IPS DF 4.7 (cell line): ENCODE measurements around the gene TMEM11.
"Not testable (repeated sequence)": the region's sequence is repeated elsewhere in the genome, so short reads cannot be mapped to it uniquely, and the experiment has no call there.

Experiments used
- DNase-seq: peaks from one replicate; pipeline ENCODE4 v3.0.0-alpha.2; 2013; ENCODE audit warnings: low spot score; ENCODE audit errors: extremely low read depth

TMEM11 gene

DNA sequence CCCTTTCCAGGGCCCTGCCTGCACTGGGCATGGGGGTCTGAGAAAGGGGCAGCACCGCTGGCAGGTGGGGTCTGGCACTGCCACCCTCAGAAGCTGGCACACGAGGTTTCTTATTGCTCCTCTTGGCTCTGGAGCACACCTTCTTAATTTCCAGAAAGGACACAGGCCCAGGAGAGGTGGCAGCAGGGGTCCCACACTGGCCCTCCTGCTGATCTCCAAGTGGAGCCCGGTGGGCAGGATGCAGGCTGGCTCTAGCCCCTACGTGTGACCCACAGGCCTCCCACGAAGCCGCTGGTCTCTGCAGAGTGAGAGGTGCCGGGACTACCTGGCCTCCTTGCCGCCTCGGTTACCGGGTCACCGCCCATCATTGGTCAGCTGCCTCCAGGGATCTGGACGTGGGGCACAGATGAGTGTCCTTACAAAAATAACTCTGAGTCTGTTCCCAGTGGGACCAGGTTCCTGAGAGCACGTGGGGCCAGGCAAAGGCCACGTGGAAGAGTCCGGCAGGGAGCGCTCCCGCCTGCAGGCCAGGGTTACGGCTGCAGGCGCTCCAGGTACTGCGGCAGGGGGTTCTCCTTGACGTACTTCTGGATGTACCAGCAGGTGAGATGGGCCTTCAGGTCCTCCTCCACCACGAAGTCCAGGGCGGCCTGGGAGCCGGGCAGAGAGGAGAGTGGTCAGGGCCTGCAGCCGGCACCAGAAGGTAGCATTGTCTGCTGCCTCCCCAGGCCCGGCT, 29.0 kb upstream of the TMEM11 start:
- DNase-seq, result no peak

DNA sequence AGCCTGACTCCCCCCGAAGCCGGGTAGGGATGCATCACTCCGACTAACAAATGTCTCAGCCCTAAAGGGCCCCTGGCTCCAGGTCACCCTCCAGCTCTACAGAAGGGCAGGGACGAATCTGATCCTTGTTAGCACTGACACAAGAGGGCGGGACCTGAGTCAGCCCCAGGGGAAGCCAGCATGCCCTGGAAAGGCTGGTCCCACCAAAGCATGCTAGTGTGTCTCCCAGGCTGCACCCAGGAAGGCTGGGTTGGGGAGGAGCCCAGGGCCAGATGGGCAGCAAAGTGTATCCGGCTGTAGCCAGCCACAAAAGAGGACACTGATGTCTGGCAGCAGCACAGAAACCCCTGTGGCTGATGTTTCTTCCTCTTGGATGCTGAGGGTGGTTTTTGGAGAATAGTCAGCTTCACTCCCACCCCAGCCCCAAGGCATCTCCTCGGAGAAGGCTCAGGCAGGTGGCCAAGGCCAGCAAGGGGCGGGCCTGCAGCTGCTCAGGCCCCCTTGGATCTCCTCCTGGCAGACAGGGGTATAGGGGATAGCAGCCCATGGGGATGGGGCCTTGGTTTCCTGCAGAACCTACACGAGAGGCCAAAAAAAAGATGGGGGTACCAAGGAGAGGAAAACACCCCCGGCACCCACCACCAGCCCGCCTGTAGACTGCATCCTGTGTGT, 28.2 kb upstream of the TMEM11 start:
- no peak for DNase-seq

DNA sequence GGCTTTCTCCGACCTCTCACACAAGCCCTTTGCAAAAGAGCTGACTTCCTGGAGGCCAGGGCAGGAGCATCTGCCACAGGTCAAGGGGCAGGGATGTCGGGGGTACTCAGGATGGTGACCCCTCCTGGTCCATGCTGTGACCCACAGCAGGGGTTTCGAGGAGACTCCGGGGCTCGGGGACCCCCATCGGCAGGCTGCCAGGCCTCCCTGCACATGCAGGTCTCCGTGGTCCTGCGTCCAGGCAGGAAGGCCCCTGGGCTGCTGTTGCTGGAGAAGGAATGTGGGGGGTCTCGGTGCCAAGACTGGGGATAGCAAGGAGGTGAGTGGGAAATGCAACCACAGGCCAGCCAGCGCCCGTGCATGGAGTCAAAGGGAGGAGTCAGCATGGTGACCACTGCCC, 27.6 kb upstream of the TMEM11 start:
- no peak for DNase-seq

DNA sequence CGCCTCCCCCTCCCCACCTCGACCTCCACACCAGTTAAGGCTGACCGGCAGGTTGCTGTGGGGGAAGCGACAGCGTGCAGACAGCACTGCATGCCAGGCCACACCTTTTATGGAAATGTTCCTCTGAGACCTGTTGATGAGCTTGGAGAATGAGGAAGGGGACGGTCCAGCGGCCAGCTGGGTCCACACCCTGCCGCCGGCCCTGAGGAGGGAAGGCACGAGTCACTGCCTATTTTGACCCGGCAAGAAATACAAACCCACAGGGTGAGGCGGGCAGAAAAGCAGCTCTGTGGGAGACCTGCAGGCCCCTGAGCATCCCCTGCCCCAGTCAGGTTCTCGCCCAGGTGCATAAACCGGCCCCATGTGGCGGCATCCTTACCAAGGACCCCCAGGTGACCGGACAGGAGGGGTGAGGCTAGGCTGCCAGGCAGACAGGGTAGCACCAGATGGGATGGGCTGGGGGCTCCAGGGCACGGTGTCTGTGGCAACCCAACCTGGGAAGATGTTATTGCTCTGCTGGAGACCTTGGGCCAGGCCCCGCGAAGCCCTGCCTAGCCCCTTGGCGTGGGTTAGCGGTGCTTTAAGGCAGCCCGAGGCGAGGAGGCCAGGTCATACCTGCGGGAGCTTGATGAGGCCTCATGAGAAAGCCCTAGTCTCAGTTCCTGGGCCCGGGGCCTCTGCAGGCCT, 26.6 kb upstream of the TMEM11 start:
- DNase-seq, result no peak

DNA sequence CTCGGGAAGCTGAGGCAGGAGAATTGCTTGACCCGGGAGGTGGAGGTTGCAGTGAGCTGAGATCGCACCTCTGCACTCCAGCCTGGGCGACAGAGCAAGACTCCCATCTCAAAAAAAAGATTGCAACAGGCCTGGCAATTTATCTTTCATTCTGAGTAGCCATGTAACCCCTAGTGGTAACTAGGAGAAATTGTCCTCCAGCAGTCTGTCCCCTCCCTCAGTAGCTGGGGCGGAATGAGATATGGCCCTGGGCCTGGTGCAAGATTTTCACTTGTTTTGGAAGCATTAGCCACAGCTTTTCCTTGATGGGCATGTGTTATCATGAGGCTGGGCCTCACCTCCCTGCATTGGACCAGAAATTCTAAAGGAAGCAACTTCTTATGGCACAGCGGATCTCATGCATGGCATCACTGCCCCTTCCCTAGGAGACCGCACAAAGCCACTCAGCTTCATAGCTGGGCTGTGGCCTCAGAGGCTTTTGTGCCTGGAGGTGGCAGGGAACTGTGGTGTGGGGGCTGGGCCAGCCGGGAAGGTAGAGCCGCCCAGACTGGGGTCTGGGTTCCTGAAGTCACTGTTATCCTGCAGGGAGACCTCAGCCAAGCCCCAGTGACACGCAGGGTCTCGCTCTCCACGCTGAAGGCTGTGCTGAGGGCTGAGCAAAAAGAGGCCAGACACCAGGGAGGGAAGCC, 25.9 kb upstream of the TMEM11 start:
- no peak for DNase-seq

DNA sequence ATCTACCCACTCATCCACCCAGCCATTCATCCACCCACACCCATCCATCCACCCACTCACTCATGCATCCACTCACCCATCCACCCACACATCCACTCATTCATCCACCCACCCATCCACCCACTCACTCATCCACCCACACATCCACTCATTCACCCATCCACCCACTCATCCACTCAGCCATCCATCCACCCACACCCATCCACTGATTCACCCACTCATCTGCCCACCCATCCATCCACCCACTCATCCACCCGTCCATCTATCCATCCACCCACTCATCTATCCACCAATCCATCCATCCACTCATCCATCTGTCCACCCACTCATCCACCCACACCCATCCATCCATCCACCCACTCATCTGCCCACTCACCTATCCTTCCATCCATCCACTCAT, 22.0 kb upstream of the TMEM11 start:
- DNase-seq, result no peak

DNA sequence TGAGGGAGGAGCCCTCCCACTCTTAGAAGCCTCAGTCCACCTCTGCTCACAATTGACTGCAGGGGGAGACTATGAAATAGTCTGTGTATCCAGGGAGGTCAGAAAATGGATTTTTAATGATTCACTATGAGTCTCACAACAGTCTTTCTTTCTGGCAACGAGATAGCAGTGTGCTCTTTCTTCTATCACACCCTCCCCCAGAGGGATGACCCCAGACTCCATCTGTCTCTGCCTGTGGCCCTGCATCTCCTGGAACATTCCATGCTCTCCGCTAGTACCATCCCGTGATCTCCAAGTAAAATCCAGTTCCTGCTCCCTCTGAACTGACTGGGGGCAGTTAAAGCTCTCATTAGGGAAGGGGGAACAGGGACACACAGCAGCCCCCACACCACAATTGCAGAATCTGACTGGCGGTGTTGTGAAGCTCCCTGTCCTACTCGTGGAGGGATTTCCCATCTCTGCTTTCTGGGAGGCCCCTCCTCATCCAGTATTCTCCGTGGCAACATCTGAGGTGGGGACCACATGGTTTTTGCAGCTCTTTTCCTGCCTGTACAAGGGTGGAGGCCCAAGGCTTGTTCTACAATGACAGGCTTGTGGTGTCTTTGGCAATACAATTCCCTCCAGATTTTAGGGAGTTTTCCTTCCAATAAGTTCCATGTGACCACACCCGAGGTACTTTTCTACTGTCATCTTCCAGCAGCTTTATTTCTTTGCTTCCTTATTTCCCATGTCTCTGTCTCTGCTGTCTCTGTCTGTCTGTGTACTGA, 19.8 kb upstream of the TMEM11 start:
- no peak for DNase-seq

DNA sequence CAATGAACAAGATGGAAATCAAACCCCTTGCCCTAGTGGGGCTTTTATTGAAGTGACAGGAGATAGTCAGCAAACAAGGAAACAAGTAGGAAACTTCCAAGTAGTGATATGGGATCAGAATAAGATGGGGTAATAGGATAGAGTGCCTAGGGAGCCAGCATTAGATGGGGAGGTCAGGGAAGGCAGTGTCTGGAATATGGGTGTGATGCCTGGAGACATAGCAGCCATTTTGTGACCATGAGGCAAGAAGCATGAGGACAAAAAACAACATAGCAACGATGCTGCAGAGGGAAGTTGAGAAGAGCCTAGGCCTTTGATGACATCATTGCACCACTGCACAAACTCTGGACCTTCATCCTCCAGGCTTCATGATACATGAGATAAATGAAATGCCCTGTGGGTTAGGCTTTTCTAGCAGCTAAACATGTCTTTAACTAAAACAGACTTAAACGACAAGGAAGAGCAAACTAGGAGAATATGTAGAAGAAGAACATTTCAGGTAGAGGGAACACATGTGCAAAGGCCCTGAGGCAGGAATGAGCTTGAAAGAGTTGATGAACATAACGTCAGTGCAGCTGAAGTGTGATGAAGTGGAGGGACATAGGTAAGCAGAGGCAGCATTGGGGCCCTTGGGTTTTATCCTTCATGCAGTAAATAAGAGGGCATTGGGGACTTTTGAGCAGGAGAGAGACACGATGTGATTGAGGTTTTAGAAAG, 18.2 kb upstream of the TMEM11 start:
- no peak for DNase-seq

DNA sequence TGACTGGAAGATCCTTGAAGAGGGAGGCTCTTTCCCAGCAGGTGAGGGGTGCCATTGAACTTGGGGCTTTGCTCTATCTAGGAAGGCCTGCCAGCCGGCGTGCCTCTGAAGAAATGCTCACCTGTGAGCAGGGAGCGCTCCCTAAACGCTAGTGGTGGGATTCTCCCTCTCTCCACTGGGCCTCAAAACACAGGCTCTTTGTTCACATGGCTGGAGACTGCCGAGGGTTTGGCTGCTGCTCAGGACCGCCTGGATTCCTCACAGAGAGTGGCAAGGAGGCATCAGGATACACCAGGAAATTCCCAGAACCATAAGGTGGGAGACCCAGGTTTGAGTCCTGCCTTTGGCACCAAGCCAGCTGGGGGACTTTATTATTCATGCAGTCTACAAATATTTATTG, 17.6 kb upstream of the TMEM11 start:
- no peak for DNase-seq

DNA sequence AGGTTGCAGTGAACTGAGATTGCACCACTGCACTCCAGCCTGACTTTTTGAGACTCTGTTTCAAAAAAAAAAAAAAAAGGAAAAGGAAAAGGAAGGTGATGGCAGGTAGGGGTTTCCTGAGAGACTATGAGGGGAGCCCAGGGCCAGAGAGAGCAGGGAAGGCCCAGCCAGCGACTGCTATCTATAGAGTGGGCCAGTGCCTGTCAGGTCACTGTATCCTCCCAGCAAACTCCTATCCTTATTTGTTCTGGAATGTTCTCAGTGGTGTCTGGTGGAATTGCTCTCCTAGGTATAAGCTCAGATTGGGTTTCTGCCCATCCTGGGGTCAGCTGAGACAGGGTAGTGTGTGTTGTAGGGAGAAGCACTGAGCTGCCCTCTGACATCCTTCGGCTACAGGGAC, 14.9 kb upstream of the TMEM11 start:
- DNase-seq, result no peak

DNA sequence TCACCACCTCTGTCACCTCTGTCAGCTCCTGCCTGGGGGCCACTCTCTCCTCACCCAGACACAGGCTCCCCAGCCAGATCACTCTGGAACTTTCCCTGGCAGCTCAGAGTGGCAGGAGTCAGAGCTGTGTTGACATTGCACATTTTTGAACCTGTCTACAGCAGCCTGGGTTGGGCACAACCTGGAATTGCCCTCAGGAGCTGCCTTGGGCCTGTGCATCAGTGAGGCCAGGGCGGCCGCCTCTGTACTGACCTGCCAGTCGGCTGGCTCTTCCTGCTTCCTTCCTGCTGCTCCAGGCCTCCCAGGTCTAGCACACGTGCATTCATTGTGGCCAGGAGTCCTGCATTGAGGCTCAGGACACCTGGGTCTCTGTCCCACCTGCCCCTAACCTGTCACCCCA, 14.2 kb upstream of the TMEM11 start:
- DNase-seq, result no peak

DNA sequence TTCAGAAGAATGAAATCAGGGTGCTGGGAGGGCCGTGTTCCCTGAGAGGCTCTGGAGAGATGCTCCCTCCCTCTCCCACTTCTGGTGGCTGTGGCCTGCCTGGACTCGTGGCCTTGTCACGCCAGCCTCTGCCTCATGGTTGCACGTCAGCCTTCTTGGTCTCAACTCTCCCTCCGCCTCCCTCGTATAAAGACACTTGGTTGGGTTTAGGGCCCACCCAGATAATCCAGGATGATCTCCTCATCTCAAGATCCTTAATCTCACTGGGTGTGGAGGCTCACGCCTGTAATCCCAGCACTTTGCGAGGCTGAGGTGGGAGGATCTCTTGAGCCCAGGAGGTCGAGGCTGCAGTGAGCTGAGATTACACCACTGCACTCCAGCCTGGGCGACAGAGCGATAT, 13.3 kb upstream of the TMEM11 start:
- not testable (repeated sequence) for DNase-seq

DNA sequence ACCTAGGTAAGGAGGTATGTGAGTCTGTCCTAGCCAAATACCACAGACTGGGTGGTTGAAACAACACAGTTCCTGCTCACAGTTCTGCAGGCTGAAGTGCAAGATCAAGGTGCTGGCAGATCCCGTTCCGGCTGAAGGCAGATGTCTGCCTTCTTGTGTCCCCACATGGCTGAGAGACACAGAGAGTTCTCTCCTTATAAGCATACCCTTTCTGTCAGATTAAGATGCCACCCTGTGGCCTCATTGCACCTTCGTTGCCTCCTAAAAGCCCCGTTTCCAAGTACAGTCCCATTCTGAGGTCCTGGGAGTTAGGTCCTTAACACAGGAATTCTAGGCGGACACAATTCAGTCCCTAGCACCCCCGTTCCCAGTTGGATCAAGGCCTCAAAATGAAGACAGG, 9.1 kb upstream of the TMEM11 start:
- DNase-seq, result no peak

DNA sequence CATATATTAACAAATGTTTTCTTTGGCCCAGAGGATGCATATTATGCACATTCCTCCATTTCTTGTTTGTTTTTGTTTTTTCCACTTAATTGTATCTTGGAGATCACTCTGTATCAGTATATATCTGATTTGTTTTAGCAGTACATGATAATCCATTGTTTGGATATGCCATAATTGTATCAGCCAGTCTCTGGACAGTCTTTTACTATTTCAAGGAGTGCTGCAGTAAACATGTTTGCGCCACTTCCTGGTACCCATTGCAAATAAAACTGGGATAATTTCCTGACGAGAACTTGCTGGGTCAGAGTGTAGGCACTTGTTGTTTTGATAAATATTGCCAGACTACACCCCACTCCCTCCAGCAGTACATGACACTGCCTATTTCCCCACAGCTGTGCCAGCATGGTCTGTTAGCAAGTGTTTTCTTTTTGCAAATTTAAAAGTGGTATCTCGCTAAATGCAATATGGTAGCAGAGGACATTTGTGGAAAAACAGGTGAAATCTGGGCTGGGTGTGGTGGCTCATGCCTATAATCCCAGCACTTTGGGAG, 4.9 kb upstream of the TMEM11 start:
- no peak for DNase-seq

DNA sequence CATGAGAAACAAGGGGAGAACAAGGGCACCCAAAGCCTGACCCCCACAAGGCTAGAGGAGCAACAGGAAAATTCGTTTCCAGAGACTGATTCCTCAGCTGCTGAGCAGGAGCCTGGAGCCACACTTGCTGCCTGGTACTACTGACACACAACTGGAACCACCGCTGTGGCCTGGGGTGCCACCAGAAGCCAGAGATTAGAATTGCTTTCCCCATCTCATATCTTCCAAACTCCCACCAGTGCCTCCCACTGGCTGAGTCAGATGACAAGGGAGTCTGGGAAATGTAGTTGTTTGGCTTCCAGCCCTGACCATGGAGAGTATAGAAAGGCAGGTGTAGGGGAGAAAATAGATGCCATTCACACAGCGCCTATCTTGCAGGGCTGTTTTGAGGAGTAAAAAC, 4.1 kb upstream of the TMEM11 start:
- no peak for DNase-seq

DNA sequence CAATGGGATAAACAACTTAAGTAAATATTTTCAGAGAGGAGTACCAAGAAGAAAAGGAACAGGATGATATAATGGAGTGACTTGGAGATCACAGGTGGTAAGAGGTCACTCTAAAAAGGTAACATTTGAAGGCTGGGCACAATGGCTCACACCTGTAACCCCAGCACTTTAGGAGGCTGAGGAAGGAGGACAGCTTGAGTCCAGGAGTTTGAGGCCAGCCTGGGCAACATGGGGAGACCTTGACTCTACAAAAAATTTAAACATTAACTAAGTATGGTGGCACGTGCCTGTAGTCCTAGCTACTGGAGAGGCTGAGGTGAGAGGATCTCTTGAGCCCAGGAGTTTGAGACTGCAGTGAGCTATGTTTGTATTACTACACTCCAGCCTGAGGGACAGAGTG, 3.4 kb upstream of the TMEM11 start:
- DNase-seq, result no peak

DNA sequence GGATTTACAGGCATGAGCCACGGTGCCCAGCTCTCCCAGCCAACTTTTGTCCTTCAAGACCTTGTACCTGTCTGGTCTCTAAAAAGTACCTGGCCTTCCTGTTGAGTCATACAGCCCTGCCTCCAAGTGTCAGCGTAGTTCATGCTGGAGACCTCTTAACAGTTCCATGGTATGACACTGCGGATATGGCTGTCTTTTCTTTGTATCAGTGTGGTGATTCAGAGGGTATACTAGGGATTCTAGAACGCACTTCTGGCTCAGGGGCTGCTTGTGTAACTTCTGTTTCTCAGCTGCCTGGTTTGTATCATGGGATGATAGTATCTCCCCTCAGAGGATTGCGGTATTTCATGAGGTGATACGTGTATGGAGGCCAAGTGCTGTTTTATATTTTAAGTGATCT, 2.0 kb upstream of the TMEM11 start:
- no peak for DNase-seq

DNA sequence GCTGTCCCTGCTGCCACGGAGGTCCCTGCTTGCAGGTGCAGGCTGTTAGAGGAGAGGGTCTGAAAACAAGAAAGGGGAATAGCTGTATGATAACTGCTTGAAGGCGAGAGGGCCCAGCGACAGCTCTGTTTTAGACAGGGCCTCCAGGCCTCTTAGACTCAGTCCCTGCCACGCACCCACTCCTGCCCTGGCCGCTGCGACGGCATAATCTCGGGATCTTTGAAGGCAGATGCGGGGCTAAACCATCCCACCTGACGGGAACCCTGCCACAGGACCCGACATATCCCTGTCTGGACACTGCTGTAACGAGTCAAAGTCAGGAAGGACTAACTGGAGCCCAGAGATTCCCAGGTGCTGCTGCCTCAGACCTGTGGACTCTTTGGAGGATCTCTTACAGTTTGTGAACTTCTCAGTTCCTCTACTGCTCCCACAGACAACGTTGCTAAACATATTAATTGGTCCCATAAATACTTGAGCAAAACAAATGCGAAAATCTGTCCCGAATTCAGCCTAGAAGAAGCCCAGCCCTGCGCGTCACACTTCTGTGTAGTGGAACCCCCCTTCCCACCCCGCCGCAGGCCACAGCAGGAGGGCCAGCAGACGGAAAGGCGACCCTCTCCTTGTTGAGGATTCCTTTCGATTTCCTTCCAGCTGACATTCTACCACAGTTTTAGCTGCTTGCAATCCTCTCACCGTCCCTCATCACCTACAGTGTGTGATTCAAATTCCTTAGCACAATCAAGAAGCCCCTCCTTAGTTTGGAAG, 998 bp upstream of the TMEM11 start:
- DNase-seq, result no peak

DNA sequence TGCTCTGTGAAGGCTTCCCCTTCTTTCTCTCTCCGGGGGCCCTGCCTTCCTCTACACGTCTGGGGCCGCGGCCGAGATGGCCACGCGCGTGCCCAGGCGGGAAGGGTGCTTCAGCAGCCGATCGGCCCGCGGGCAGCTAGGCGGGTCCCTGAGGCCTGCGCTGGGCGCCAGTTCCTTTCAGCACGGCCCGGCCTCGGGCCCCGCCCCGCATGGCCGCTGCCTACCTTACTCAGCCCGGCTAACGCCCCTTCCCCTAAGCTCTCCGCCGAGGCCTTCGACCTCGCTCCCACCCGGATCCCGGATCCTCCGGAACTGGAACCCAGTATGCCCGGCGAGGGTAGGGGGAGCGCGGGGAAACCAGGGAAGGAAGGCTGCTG, 335 bp downstream of the TMEM11 start:
- DNase-seq, result no peak
